CD8-positive, alpha-beta memory T cell (primary cell): ENCODE measurements around the gene IL15. TPM values are rescaled to one million over a fixed set of nuclear protein-coding genes. Genes with fewer than 3 reads are reported as not detected.

Experiments used
- CTCF ChIA-PET: fragments of 350-600 bp; sonication (Branson Sonifier 250); formaldehyde crosslinking; loops from one replicate; lab custom pipeline; 2021; ENCODE audit warnings: antibody characterized with exemption; lab: Charles Lee
- POLR2A ChIA-PET: fragments of 350-600 bp; sonication (Branson Sonifier 250); formaldehyde crosslinking; loops from one replicate; lab custom pipeline; 2021; ENCODE audit warnings: antibody characterized with exemption; lab: Charles Lee
- DNase-seq, 5 donors: peaks; one replicate each; pipeline versions ENCODE4 v3.0.0 to v3.0.0-alpha.2; 2020 to 2022; ENCODE audit warnings: mixed read lengths in 1 of 5
- H3K27ac ChIP-seq: one replicate; pipeline ENCODE4 v1.7.0; 2013; ENCODE audit warnings: low read depth, mild to moderate bottlenecking, low read length, moderate library complexity
- H3K27me3 ChIP-seq: 2 replicates; pipeline ENCODE4 v1.7.0; 2013; ENCODE audit warnings: low read length, mild to moderate bottlenecking; ENCODE audit not compliant: insufficient read depth, poor library complexity, severe bottlenecking
- H3K36me3 ChIP-seq: 2 replicates; pipeline ENCODE4 v1.7.0; 2013; ENCODE audit warnings: mild to moderate bottlenecking, low read length, moderate library complexity; ENCODE audit not compliant: insufficient read depth
- H3K4me1 ChIP-seq: 2 replicates; pipeline ENCODE4 v1.7.0; 2013; ENCODE audit warnings: mild to moderate bottlenecking, low read length, moderate library complexity; ENCODE audit not compliant: insufficient read depth
- H3K4me3 ChIP-seq: 2 replicates; pipeline ENCODE4 v1.7.0; 2013; ENCODE audit warnings: mild to moderate bottlenecking, low read length
- H3K9me3 ChIP-seq: 2 replicates; pipeline ENCODE4 v1.7.0; 2013; ENCODE audit warnings: mild to moderate bottlenecking, low read length
- H3K27ac Mint-ChIP-seq, 8 donors: one replicate each; pipeline ENCODE4 v1.8.0; 2020 to 2021; ENCODE audit warnings: mixed read lengths in 8 of 8, mild to moderate bottlenecking in 6 of 8, inconsistent platforms in 3 of 8, moderate library complexity in 3 of 8
- H3K27me3 Mint-ChIP-seq, 2 donors: one replicate each; pipeline ENCODE4 v1.8.0; 2020 to 2021; ENCODE audit warnings: mixed read lengths in 2 of 2, mild to moderate bottlenecking in 1 of 2, moderate library complexity in 1 of 2
- H3K36me3 Mint-ChIP-seq, 3 donors: one replicate each; pipeline ENCODE4 v1.8.0; 2020 to 2021; ENCODE audit warnings: mixed read lengths in 3 of 3, inconsistent platforms in 1 of 3, mild to moderate bottlenecking in 1 of 3
- H3K4me1 Mint-ChIP-seq, 3 donors: one replicate each; pipeline ENCODE4 v1.8.0; 2020 to 2021; ENCODE audit warnings: mixed read lengths in 3 of 3, inconsistent platforms in 1 of 3, mild to moderate bottlenecking in 1 of 3
- H3K4me3 Mint-ChIP-seq, 7 donors: one replicate each; pipeline ENCODE4 v1.8.0; 2020 to 2021; ENCODE audit warnings: mixed read lengths in 7 of 7, mild to moderate bottlenecking in 6 of 7, moderate library complexity in 4 of 7, inconsistent platforms in 2 of 7
- H3K9me3 Mint-ChIP-seq, 5 donors: one replicate each; pipeline ENCODE4 v1.8.0; 2020 to 2022; ENCODE audit warnings: mixed read lengths in 5 of 5, mild to moderate bottlenecking in 3 of 5, moderate library complexity in 2 of 5, inconsistent platforms in 1 of 5
- polyA plus RNA-seq: library from polyadenylated mRNA; unstranded; fragments of 300-500 nt; fragmentation: Illumina TruSeq; gene quantifications from one replicate; pipeline ENCODE4 v1.2.3, GENCODE V29; 2021
- total RNA-seq, 2 experiments: library from RNA; stranded (reverse); gene quantifications; one replicate each; pipeline ENCODE4 v1.2.3, GENCODE V29; 2021

Gene IL15
- total and polyA plus RNA-seq, 3 experiments from 2014 or later: 0.70 to 3.8 (median 1.0) TPM

DNA sequence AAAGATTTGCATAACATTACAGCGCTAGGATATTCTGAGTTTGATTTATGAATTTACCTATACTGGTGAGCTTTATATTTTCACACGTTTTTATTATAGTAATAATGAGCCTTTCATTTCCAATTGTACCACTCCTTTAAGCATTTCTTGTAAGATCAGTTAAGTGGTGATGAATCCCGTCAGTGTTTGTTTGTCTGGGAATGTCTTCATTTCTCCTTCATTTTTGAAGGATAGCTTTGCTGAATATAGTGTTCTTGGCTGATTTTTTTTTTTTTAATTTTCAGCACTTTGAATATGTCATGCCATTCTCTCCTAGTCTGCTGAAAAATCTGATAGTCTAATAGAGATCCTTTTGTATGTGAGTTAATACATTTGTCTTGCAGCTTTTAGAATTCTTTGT is 70.1 kb downstream of the IL15 start:
- Mint-ChIP-seq H3K9me3 (peaks cover 2 to 19% (median 15%) of the 10 kb centered on the region in 5 donors), H3K36me3 (peaks cover 0 to 17% (median 4%) of the 10 kb centered on the region in 3 donors), H3K4me1 (peaks cover 26 to 52% (median 34%) of the 10 kb centered on the region in 3 donors), H3K27ac (no peak overlapping the region), H3K4me3 (peak overlapping the region in 4 of 7 donors; percentile 4 to 32 (median 14)), H3K27me3 (peaks cover 0 to 3% of the 10 kb centered on the region in 2 donors)
- POLR2A ChIA-PET: no interaction called here
- H3K27ac ChIP-seq: no peak overlapping the region
- H3K9me3 ChIP-seq: peaks cover 5% of the 10 kb centered on the region
- no peaks in the 10 kb centered on the region for H3K4me1 ChIP-seq
- CTCF ChIA-PET: no interaction called here
- no peak overlapping the region for H3K4me3 ChIP-seq
- H3K27me3 ChIP-seq: no peaks in the 10 kb centered on the region
- no peak for DNase-seq
- no peaks in the 10 kb centered on the region for H3K36me3 ChIP-seq

DNA sequence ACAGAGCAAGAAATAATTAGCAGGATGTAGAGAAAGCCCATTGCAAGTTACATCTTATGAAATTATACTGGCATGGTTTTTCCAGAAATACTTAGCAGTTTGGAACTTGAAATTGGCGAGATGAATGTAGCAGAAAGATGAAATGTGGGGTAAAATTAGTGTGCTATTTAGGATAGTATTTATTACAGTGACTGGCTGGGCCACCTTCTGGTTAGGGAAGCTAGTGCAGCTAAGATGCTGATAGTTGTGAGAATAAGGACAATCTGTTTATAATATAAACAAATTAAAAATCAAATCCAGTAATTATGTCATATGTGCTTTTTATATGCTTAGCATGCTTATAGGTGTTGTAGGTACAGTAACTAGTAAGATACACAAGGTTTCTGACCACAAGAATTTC is 74.8 kb downstream of the IL15 start:
- Histone ChIP-seq H3K36me3 (no peaks in the 10 kb centered on the region), H3K27ac (no peak overlapping the region), H3K4me3 (no peak overlapping the region), H3K9me3 (peaks cover 5% of the 10 kb centered on the region), H3K4me1 (no peaks in the 10 kb centered on the region), H3K27me3 (no peaks in the 10 kb centered on the region)
- H3K9me3 Mint-ChIP-seq: peaks cover 2 to 18% (median 13%) of the 10 kb centered on the region in 5 donors
- H3K27me3 Mint-ChIP-seq: peaks cover 0 to 3% of the 10 kb centered on the region in 2 donors
- H3K36me3 Mint-ChIP-seq: peaks cover 3 to 34% (median 7%) of the 10 kb centered on the region in 3 donors
- no peak overlapping the region for H3K4me3 Mint-ChIP-seq
- no peak overlapping the region for H3K27ac Mint-ChIP-seq
- ChIA-PET POLR2A (no interaction called here), CTCF (no interaction called here)
- DNase-seq: no peak
- H3K4me1 Mint-ChIP-seq: peaks cover 10 to 18% (median 18%) of the 10 kb centered on the region in 3 donors

DNA sequence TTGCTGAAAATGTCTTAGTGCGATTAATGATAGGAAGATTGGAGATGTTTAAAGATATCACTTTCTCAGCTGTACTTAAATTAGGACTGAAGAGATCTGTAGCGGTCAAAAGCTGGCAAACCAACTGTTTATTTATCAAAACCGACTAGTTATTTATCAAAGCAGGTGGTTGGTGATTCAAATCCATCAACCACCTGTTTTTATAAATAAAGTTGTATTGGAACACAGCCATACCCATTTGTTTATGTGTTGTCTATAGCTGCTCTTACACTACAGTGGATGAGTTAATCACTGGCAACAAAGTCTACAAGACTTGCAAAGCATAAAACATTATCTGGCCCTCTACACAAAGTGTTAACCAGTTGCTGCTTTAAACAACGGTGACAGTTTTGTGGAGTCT is 76.8 kb downstream of the IL15 start:
- ChIA-PET CTCF (no interaction called here), POLR2A (no interaction called here)
- Mint-ChIP-seq H3K27ac (no peak overlapping the region), H3K36me3 (peaks cover 6 to 41% (median 7%) of the 10 kb centered on the region in 3 donors), H3K9me3 (peaks cover 0 to 12% (median 2%) of the 10 kb centered on the region in 5 donors), H3K27me3 (peaks cover 0 to 2% of the 10 kb centered on the region in 2 donors), H3K4me1 (peaks cover 2 to 5% (median 4%) of the 10 kb centered on the region in 3 donors), H3K4me3 (no peak overlapping the region)
- Histone ChIP-seq H3K27me3 (no peaks in the 10 kb centered on the region), H3K9me3 (no peaks in the 10 kb centered on the region), H3K4me1 (no peaks in the 10 kb centered on the region), H3K4me3 (no peak overlapping the region), H3K27ac (no peak overlapping the region), H3K36me3 (no peaks in the 10 kb centered on the region)
- no peak for DNase-seq

DNA sequence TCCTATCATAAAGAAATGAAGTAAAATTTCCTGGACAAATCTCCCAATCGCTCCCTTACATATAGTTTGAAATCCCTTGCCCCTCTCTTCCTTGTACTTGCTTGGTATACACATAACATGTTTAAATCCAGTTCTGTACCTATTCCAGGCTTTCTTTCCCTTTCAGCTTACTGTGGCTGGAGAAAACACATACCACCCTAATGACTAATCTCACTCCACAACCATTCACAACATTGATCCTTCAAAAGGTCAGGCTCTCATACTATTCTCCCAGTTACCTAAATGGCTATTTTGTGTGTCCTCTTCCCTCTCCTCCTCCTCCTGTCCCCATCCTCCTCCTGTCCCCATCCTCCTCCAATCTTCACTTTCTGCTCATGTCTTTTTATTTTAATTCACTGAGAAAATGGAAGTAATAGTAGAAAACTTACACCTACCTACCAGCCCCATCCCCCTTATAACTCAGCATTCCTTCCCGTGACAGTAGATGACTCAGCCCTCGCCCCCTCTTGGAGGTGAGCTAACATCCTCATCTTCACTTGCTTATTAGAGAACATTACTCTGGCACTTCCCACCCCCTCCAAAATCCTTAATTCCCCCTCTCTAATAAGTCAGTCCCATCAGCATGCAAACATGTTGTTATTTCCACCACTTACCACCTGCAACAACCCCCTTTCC is 77.5 kb downstream of the IL15 start:
- peak overlapping the region in 1 of 7 donors; percentile 24 for H3K4me3 Mint-ChIP-seq
- Histone ChIP-seq H3K36me3 (no peaks in the 10 kb centered on the region), H3K27me3 (no peaks in the 10 kb centered on the region), H3K4me1 (no peaks in the 10 kb centered on the region), H3K4me3 (no peak overlapping the region), H3K9me3 (no peaks in the 10 kb centered on the region), H3K27ac (no peak overlapping the region)
- H3K36me3 Mint-ChIP-seq: peaks cover 5 to 37% (median 6%) of the 10 kb centered on the region in 3 donors
- peaks cover 0 to 7% (median 0%) of the 10 kb centered on the region in 5 donors for H3K9me3 Mint-ChIP-seq
- POLR2A ChIA-PET: no interaction called here
- peaks cover 0 to 2% (median 0%) of the 10 kb centered on the region in 3 donors for H3K4me1 Mint-ChIP-seq
- H3K27ac Mint-ChIP-seq: peak overlapping the region in 1 of 8 donors; percentile 16
- CTCF ChIA-PET: no interaction called here
- no peak for DNase-seq
- H3K27me3 Mint-ChIP-seq: peaks cover 0 to 2% of the 10 kb centered on the region in 2 donors

DNA sequence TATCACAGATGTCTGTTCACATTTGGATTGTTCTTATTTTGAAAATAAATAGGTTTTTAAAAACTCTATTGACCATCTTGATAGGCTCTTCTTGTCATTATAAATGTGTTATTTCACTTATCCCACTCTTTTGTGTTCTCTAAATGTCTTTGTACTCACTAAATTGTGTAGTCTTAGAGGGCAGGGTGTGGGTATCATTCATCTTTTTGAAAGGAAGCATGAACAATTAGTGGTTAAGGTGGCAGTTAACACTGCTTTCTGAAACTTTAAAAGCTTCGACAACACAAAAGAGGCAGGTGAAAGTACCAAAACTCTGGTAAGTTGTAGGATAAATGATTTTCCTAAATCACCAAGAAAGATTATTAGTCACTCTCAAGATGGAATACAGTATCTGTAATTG is 83.2 kb downstream of the IL15 start:
- ChIA-PET CTCF (no interaction called here), POLR2A (no interaction called here)
- H3K4me3 Mint-ChIP-seq: no peak overlapping the region
- H3K27me3 Mint-ChIP-seq: peaks cover 0 to 2% of the 10 kb centered on the region in 2 donors
- no peaks in the 10 kb centered on the region for H3K36me3 ChIP-seq
- H3K27me3 ChIP-seq: no peaks in the 10 kb centered on the region
- no peaks in the 10 kb centered on the region for H3K9me3 ChIP-seq
- no peak overlapping the region for H3K4me3 ChIP-seq
- peaks cover 9 to 49% (median 38%) of the 10 kb centered on the region in 3 donors for H3K36me3 Mint-ChIP-seq
- peaks cover 0 to 7% (median 0%) of the 10 kb centered on the region in 5 donors for H3K9me3 Mint-ChIP-seq
- no peak for DNase-seq
- no peaks in the 10 kb centered on the region for H3K4me1 ChIP-seq
- peaks cover 0 to 2% (median 0%) of the 10 kb centered on the region in 3 donors for H3K4me1 Mint-ChIP-seq
- no peak overlapping the region for H3K27ac Mint-ChIP-seq
- H3K27ac ChIP-seq: no peak overlapping the region

DNA sequence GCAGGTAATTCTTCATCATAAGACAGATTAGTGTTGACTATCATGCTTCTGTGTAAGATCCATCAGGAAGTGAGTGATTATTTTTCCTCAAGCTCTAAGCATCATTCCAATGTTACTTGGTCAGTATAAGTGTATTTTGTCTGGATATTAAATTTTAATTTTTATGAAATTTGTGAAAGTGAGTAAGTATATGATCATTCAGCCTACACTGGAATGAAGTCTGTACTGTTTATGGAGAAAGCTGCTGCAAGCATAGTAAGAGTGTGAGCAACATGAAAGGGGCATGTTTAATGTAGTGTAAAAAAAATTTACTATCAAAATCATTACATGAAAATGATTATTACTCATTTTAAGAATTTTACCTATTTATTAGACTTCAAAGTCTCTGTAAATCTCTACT is 84.8 kb downstream of the IL15 start:
- peaks cover 0 to 2% of the 10 kb centered on the region in 2 donors for H3K27me3 Mint-ChIP-seq
- H3K9me3 ChIP-seq: no peaks in the 10 kb centered on the region
- H3K4me3 ChIP-seq: no peak overlapping the region
- POLR2A ChIA-PET: no interaction called here
- H3K4me1 ChIP-seq: no peaks in the 10 kb centered on the region
- peaks cover 8 to 48% (median 39%) of the 10 kb centered on the region in 3 donors for H3K36me3 Mint-ChIP-seq
- no peak for DNase-seq
- peaks cover 0 to 7% (median 0%) of the 10 kb centered on the region in 5 donors for H3K9me3 Mint-ChIP-seq
- H3K4me3 Mint-ChIP-seq: no peak overlapping the region
- H3K27me3 ChIP-seq: no peaks in the 10 kb centered on the region
- CTCF ChIA-PET: no interaction called here
- H3K27ac Mint-ChIP-seq: no peak overlapping the region
- no peaks in the 10 kb centered on the region for H3K36me3 ChIP-seq
- H3K27ac ChIP-seq: no peak overlapping the region
- peaks cover 0 to 2% (median 0%) of the 10 kb centered on the region in 3 donors for H3K4me1 Mint-ChIP-seq

DNA sequence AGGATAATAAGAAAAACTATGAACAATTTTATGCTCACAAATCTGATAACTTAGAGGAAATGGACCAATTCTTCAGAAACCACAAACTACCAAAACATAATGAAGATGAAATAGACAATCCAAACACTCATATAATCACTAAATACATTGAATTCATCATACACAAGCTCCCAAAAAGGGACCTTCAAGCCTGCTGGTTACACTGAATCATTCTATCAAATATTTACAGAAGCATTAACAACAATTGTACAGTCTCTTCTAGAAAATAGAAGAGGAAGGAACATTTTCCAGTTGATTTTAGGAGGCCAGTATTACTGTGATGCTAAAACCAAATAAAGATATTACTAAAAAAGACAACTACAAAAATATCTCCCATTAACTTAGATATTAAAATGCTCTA is 88.3 kb downstream of the IL15 start:
- POLR2A ChIA-PET: no interaction called here

DNA sequence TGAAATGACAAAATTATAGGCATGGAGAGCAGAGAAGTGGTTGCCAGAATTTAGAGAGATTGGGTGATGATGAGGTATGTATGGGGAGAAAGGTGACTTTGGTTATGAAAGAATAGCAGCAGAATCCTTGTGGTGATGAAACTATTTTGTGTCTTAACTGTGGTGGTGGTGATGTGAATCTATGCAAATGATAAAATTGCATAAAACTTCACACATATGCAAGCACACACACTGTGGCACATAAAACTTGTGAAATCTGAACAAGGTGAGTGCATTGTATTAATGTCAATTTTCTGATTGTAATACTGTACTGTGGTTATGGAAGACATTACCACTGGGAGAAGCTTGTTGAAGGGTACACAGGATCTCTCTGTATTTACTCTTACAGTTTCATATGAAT is 91.0 kb downstream of the IL15 start:
- Histone ChIP-seq H3K36me3 (no peaks in the 10 kb centered on the region), H3K27me3 (no peaks in the 10 kb centered on the region), H3K9me3 (no peaks in the 10 kb centered on the region), H3K4me1 (no peaks in the 10 kb centered on the region), H3K4me3 (no peak overlapping the region), H3K27ac (no peak overlapping the region)
- Mint-ChIP-seq H3K4me1 (no peaks in the 10 kb centered on the region), H3K36me3 (peaks cover 13 to 41% (median 28%) of the 10 kb centered on the region in 3 donors), H3K4me3 (no peak overlapping the region), H3K27me3 (no peaks in the 10 kb centered on the region), H3K9me3 (no peaks in the 10 kb centered on the region), H3K27ac (no peak overlapping the region)
- ChIA-PET CTCF (no interaction called here), POLR2A (no interaction called here)
- no peak for DNase-seq

More for the DNA sequence above, 88.3 kb downstream of the IL15 start:
- Mint-ChIP-seq H3K36me3 (peaks cover 8 to 43% (median 31%) of the 10 kb centered on the region in 3 donors), H3K27ac (no peak overlapping the region), H3K4me1 (no peaks in the 10 kb centered on the region), H3K4me3 (no peak overlapping the region), H3K9me3 (no peaks in the 10 kb centered on the region), H3K27me3 (no peaks in the 10 kb centered on the region)
- Histone ChIP-seq H3K9me3 (no peaks in the 10 kb centered on the region), H3K36me3 (no peaks in the 10 kb centered on the region), H3K4me3 (no peak overlapping the region), H3K4me1 (no peaks in the 10 kb centered on the region), H3K27me3 (no peaks in the 10 kb centered on the region), H3K27ac (no peak overlapping the region)
- no peak for DNase-seq
- CTCF ChIA-PET: no interaction called here
